ENCODE data around the gene C17orf67.
A peak's percentile ranks its signal among the peaks of the same experiment; 100 is the strongest.

The C17orf67 gene, protein sequence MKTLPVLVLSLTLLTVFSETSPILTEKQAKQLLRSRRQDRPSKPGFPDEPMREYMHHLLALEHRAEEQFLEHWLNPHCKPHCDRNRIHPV

DNA sequence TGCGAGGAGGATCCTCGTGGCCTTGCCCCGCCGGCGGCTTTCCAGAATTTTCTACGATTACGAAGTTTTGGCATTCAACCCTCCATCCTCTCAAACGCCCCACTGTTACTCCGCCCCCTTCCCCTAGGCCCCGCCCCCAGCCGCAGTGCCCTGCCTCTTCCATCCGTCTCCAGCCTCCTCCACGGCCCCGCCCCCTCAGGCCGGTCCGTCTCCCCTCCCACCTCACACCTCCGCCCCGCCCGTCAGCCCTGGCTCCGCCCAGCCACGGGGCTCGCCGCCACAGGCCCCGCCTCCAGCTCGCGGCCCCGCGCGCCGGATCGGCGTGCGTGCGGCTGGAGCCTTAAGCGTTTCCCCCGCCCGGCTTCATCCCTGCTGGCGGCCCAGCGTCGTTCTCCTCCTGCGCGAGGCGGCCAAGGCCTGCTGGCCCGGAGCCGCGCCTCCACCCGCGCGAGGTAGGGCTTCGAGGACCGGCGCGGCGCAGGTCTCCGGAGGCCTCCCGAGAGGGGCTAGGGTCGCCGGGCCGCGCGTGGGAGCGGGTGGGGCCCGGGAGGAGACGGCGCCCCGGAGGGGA, at the start of gene C17orf67, which contains the start of gene DGKE:
C17orf67 (minus strand) TSS at position 112 of the 571 bp plus-strand sequence. CDS start 18,110 bp downstream, outside the sequence.
DGKE (plus strand) TSS at position 343 of the 571 bp plus-strand sequence. CDS start 645 bp downstream, outside the sequence.
- peak; percentile 82 for DNase-seq

DNA sequence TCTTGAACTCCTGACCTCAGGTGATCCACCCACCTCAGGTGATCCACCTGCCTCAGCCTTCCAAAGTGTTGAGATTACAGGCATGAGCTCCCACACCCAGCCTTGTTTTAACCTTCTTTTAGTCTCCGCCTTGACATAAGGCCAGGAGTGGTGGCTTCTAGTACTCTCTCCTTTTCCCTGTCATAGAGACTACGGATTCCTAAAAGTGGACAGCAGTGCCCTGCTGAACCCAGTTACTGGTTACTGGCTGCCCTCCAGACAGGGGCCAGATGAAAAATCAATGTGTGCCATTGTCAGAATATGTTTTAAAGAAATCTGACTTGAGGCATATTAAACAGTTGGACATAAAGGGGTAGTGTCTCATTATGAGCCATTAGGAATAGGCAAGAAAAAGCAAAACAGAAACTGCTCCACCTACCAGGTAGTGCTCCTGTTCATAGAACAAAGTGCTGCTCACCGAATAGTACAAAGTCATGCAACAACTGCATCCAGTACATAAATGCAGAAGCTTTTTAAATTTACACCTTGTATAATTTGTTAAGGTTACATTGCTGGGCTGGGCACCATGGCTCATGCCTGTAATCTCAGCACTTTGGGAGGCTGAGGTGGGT, 48.1 kb upstream of the C17orf67 start:
- DNase-seq, result no peak

DNA sequence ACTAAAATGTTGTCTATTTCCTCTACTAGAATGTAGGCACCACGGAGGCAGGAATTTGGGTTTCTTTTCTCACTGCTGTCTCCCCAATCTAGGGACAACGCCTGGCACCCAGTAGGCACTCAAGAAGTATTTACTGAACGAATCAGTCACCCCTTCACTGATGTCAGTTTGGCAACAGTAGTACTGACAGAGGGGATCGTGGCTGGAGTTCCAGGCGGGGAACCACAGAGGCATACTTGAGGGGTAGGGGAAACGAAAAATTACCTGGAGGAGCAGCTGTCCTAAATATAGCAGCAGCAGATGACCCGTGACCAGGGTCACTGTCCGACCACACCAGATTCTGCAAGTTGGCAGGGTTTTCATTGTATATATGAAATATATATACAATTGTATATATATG, 46.9 kb upstream of the C17orf67 start:
- DNase-seq, result no peak

DNA sequence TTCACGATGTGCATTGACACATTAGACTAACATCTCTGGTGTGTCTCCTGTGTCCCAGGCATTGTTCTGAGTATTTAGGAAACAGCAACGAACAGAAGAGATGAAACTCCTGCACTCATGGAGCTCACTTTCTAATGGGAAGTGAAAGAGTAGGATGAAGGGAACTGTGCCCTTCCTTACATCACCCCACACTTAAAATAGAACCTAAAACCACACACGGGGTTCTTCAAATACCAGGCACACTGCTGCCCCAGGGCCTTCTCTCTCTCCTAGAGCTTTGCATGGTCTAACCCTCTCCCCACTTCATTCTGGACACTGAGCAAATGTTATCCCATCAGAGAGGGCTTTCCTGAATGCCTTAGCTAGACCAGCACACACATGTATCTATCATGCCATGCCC, 46.4 kb upstream of the C17orf67 start:
- no peak for DNase-seq

DNA sequence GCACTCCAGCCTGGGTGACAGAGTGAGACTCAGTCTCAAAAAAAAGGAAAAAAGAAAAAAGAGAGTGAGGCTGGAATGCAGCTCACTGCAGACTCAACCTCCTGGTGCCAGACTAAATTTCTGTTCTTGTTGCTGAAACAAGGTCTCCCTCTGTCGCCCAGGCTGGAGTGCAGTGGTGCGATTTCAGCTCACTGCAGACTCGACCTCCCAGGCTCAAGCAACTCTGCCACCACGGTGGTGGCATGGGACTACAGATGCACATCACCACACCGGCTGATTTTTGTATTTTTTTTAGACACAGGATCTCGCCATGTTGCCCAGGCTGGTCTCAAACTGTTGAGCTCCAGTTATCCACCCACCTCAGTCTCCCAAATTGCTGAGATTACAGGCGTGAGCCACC, 45.6 kb upstream of the C17orf67 start:
- no peak for DNase-seq

DNA sequence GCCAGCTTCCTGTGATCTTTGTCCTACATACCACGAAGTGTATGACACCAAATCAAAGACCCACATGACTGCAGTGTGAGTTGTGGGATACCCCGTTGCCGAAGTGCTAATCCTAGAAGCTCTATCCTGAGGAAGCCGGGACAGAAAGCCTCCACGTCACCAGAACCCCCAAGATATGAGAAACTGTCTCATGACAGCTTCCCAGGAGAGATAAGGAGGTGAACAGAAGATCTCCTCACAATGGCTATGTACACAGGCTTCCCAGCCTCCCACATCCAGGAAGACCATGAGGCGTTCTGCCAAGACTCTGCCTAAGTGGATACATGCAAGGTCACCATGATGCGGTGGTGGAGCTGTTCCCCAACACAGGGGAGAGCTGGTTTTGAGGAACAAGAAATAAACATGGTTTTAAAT, 43.1 kb upstream of the C17orf67 start:
- no peak for DNase-seq

DNA sequence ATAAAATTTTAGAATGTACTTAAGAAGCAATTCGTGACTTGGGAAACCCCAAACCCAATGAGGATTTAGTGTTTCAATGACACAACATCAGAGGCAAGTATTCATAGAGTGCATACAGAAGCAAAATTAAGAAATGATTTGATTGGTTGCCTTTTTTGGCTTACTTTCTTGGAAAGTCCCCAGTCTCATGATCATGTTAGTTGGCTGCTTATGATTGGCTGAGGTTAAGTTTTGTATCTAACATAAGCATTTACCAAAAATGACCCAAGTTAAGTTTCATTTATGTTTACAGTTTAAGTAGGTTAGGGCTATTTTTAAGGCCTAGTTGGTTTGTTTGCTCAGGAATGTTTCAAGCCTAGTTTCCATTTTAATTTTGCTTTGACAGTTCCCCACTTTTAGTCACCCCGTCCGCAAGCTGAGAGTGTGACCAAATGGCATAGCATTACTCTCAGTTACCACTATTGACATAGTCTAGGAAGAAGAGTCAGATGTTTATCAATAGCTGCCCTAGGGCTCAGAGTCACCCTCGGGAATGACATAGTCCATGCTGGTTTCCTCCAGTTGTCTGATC, 36.4 kb upstream of the C17orf67 start:
- DNase-seq, result no peak

DNA sequence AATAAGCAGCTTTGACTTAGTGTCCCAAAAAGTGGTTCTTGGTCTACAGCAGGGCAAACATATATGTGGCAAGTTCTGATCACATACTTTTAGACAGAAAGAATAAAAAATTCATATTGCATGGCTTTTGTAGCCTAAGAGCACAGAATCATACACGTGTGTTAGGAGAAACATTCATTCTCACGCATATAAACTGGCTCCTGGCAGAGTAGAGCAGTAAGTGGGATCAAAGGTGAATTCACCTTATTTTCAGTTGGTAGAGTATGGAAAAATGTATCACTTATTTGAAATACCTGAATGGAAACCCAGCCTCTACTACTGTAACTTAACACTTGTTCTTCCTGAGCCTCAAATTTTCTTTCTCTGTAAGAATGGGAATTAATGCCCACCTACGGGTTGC, 35.0 kb upstream of the C17orf67 start:
- DNase-seq, result no peak

DNA sequence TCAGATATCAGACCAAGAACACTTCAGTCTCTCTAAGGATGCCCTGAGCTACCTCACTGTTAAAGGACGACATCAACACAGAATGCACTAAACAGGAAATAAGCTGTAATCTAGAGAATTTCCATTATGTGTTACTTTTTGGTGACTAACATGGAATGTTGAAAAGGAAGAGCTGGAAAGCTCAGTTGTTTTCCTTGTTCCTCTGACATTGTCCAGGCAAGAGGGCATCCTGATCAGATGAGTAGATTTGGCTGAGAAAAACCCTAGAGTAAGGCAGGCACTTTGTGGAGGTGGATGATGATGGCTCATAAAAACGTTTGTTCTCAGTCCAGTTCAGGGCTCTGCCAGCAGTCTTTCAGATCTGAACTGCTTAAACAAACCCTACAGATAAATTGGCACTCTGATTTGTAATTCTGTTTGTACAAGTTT, 34.2 kb upstream of the C17orf67 start:
- no peak for DNase-seq

DNA sequence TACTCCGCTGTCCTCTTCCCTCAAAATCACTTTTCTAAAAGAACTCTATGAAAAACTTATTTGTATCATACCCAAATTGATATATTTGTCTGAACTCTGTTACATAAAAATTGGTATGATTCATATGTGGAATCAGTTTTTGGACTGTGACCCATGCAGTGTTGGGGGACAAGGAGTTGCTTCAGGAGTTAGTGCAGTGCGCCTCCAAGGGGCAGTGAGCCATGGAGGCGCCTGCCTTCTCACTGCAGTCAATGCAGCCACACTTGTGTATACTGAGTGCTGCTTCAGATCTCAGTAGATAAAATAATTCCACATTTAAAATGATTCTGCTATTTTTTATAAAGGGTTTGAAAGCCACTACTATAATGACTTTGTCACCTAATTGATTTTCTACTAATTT, 32.8 kb upstream of the C17orf67 start:
- no peak for DNase-seq

DNA sequence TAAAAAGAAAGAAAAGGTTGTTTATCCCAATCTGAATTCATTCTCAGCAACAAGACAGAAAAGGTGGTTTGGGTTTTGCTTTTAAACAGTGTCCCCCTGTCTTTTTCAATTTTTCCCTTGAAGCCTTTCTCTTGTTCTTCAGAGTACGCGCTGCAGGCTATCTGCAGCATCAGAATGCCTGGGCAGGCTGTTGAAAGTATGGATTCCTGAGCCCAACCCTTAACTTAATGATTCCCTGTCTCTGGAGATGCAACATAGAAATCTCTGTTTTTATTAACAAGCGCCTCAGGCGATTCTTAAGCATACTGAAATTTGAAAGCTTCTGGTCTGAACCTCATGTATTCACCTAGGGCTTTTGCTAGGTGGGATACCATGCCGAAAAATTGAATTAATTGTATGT, 32.4 kb upstream of the C17orf67 start:
- DNase-seq, result no peak

DNA sequence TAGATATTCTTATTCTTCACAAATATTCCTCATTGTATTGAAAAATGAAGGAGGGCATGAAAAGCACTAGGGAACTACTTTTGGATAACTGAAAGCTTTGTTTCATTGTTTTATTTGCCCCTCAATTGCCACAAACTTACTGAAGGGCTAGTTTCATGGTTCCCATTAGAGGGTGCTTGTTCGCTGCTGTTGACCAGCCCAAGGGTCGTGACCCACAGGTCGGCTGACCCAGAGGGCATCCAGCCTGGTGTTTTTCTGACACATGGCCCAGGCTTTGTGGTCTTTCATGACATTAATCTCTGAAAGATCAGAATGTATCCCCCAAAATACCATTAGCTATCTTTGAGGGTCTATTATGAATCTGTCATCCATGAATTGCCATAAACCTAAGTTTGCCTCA, 30.3 kb upstream of the C17orf67 start:
- DNase-seq, result no peak

DNA sequence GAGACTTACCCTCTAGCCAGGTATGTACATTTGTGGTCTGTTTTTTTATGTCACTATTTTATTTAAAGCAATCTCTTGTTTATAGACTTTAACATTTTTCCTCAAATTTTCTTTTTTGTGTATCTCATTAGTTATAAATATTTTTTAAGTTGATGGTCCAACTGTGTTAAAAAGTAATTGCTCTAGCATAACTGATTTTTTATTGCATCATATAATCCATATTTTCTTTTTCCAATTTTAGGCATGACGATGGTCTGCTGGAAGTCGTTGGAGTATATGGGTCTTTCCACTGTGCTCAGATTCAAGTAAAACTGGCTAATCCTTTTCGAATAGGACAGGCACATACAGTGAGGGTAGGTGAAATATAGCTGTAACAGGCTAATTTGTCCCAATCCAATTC, 28.2 kb upstream of the C17orf67 start:
- no peak for DNase-seq

DNA sequence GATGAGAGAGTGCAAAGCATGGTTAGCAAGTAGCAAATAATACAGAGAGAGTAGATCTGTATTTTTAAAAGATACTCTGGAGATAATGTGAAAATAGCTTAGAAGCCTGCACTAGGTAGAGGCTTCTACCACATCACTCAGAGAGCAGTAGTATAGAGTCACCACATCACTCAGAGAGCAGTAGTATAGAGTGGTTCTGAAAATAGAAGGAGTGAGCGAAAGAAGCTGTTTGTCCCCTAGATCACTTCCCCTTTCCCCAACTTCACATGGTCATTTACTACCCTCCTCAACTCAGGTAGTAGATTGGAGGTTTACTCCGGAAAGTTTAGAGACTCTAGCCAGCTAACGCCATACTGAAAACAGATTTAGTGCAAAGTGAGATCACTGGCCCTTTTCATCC, 17.3 kb upstream of the C17orf67 start:
- DNase-seq, result no peak

DNA sequence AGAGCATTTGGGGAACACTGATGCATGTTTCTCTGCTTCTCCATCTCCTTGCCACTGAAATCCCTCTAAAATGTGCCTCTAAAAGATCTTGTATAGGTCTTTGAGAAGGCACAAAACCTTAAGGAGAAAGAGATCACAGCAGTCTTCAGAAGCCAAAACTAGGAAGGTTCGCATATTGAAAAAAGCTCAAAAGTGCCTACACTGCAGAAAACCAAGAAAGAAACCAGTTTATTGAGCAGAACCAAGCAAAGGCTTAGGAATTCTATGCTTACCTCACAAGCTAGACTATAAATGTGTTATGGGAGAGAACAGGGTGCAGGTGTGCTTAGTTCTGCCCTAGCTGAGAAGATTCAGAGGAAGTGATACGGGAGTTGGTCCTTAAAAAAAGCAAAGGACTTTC, 16.9 kb upstream of the C17orf67 start:
- no peak for DNase-seq

DNA sequence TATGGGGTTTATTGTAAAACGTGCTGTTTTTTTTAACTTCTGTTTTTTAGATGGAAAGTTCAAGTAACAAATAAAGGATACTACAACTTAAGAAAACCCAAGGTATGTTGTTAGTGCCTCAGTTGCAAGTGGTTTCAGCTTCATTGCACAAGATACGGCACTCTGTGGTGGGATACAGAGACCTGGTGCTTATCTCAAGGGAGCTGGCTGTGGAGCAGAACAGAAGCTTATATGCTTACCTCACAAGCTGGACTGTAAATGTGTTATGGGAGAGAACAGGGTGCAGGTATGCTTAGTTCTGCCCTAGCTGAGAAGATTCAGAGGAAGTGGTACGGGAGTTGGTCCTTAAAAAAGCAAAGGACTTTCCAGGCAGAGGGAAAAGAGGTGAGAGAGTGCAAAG, 15.4 kb upstream of the C17orf67 start:
- no peak for DNase-seq

DNA sequence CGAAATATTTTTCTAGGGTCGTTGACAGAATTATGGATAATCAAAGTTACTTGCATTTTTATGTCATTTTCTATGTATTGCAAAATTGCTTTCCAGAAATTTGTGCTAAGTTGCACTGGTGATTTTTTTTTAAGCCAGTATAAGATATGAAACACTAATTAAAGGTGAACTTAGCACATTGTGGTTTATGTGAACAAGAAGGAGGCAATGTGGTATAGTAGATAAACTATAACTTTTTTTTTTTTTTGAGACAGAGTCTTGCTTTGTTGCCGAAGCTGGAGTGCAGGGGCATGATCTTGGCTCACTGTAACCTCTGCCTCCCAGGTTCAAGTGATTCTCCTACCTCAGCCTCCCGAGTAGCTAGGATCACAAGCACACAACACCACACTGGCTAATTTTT, 13.4 kb upstream of the C17orf67 start:
- no peak for DNase-seq

DNA sequence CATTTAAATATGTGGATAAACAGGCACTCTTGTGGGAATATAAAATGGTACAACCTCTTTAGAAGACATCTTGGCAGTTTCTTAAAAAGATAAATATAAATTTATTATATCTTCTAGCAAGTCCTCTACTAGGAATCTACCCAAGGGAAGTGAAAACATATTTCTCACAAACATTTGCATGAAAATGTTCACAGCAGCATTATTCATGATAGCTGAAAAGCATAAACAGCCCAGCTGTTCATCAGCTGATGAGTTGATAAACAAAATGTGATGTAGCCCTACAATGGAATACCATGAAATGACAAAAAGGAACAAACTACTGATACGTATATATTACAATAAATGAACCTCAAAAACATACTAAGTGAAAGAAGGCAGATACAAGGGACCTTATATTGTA, 12.2 kb upstream of the C17orf67 start:
- no peak for DNase-seq

DNA sequence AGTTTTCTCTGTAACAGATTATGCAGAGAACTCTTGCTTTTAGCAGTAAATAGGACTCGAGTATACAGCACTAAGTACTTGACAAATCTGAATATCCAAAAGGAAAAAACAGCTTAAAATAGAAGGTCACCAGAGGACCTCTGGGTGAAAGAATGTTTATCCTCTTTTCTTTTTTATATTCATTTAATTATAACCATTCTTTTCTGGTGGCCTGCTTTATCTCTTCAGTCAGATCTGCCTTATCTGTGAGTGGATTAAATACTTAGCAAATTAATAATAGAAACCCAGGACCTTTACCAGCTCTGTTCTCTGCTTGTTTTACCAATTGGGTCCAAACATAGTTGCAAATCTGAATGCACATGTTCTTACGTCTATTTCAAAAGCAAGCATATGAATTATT, 8.9 kb upstream of the C17orf67 start:
- DNase-seq, result no peak

DNA sequence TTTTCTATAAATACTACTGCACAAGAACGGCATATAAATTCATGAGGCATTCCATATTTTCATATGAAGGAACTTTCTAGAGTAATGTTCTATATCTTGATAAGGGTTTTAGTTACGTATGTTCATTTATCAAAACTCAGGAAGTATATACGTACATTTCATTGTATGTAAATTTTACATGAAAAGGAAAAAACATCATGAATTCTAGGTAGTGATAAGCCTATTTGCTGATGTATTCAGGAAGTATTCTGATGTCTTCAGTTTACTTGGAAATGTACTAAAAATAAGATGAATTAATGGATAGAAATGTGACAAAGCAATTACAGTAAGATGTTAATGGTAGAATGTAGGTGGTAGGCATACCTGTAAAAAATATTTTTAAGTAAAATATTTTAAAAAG, 5.0 kb upstream of the C17orf67 start:
- DNase-seq, result no peak

DNA sequence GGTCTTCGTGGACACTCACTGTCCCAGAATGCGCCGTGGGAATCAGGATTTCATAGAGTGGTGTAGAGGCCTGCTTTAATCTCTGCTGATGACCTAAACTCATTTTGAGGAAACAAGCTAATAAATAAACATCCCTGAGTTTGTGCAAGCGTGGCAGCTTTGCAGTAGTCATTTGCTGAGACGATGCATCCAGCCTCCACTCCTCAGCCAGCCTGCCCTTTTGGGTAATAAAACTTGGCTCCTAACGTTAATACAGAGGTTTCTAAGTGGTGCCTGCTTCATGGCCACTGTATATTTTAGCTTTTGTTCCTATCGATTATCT, 1.5 kb upstream of the C17orf67 start:
- DNase-seq, result no peak

DNA sequence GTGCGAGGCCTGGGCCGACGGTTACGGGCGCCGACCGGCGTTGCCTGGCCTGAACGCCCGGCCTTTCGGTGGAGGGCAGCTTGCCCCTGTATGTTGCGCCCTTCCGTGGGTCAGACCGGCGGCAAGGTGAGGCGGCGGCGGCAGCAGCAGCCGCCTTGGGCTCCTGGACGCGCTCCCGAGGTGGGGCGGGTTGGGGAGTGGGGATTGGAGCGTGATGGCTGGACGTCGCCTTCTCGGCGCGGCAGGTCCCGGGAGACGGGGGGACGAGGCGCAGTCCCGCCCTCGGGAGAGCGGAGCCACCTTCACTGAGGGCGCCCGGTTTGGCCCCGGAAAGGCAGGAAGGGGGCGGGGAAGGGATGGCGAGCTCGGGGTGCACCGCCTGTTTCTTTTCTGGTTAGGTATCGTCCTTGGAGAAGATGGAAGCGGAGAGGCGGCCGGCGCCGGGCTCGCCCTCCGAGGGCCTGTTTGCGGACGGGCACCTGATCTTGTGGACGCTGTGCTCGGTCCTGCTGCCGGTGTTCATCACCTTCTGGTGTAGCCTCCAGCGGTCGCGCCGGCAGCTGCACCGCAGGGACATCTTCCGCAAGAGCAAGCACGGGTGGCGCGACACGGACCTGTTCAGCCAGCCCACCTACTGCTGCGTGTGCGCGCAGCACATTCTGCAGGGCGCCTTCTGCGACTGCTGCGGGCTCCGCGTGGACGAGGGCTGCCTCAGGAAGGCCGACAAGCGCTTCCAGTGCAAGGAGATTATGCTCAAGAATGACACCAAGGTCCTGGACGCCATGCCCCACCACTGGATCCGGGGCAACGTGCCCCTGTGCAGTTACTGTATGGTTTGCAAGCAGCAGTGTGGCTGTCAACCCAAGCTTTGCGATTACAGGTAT, 902 bp upstream of the C17orf67 start:
- no peak for DNase-seq

DNA sequence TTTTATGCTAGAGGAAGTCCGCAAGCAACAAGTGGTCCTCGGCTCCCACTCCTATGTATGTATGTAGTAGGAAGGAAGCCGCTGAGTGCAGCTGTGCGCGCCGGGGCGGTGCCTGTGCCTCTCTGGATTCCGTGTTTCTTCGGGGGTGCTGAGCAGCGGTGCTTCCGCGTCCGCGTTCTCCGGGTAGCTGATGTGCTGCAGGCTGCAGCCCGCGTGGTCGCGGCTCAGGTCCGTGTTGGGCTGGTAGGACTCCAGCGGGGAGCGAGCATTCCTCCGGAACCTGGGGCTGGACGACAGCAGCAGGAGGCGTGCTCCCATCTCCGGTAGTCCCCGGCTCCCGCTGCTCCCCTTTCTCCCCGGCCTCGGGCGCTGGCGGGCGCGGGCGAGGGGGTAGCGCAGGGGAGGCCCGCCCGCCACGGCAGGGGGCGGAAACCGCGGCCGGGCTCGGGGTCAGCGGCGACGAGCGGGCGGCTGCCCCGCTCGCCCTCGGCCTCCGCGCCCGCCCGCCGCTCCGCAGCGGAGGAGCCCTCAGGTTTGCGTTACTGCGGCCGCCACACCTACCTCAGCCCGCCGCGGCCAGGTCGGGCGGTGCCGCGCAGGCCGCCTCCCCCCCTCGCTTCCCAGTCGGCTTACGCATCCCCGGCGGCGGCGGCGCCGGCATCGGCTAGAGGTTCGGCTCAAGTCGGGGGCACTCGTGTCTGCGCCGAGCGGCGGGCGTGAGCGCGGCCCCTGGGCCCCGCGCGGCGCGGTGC, 487 bp downstream of the C17orf67 start:
- peak; percentile 65 for DNase-seq
